Dendritic cell treated with granulocyte-macrophage colony-stimulating factor and Interleukin-4, amounts not matched to agents 40 ng/mL and 50 ng/mL, for 4 days (primary cell): ENCODE measurements around the gene ERN2.
A peak's percentile ranks its signal among the peaks of the same experiment; 100 is the strongest.

Source experiments
- H3K27ac Mint-ChIP-seq: one replicate; pipeline ENCODE4 v1.8.0; 2022; ENCODE audit warnings: mild to moderate bottlenecking, mixed read lengths
- H3K27me3 Mint-ChIP-seq: one replicate; pipeline ENCODE4 v1.8.0; 2022; ENCODE audit warnings: mild to moderate bottlenecking, mixed read lengths
- H3K36me3 Mint-ChIP-seq: one replicate; pipeline ENCODE4 v1.8.0; 2022; ENCODE audit warnings: low read depth, mixed read lengths
- H3K4me1 Mint-ChIP-seq: one replicate; pipeline ENCODE4 v1.8.0; 2022; ENCODE audit warnings: low read depth, mixed read lengths
- H3K4me3 Mint-ChIP-seq: one replicate; pipeline ENCODE4 v1.8.0; 2022; ENCODE audit warnings: mild to moderate bottlenecking, moderate library complexity, mixed read lengths
- H3K9me3 Mint-ChIP-seq: one replicate; pipeline ENCODE4 v1.8.0; 2022; ENCODE audit warnings: mixed read lengths
- intact Hi-C: fragments of 100-400 bp; cut with micrococcal nuclease; formaldehyde crosslinking; loops from one replicate; pipeline ENCODE4 v1.15.0; 2022

The ERN2 gene

GRCh38 chr16:23705517-23705902 is 7.5 kb downstream of the ERN2 start:
- intact Hi-C loops: no loop called here
- no peak overlapping the region for H3K4me3 Mint-ChIP-seq
- peaks cover 26% of the 10 kb centered on the region for H3K9me3 Mint-ChIP-seq
- H3K36me3 Mint-ChIP-seq: no peaks in the 10 kb centered on the region
- H3K27me3 Mint-ChIP-seq: peaks cover 20% of the 10 kb centered on the region
- no peaks in the 10 kb centered on the region for H3K4me1 Mint-ChIP-seq
- H3K27ac Mint-ChIP-seq: no peak overlapping the region

GRCh38 chr16:23704772-23705516 is 8.1 kb downstream of the ERN2 start:
- intact Hi-C loops: no loop called here

GRCh38 chr16:23702951-23703350 is 10.1 kb downstream of the ERN2 start:
- Mint-ChIP-seq H3K36me3 (no peaks in the 10 kb centered on the region), H3K27me3 (peaks cover 15% of the 10 kb centered on the region), H3K4me3 (no peak overlapping the region), H3K27ac (no peak overlapping the region), H3K4me1 (no peaks in the 10 kb centered on the region), H3K9me3 (peaks cover 9% of the 10 kb centered on the region)
- intact Hi-C loops: no loop called here

More at GRCh38 chr16:23704772-23705516, 8.1 kb downstream of the ERN2 start:
- H3K4me3 Mint-ChIP-seq: no peak overlapping the region
- H3K4me1 Mint-ChIP-seq: no peaks in the 10 kb centered on the region
- peaks cover 23% of the 10 kb centered on the region for H3K9me3 Mint-ChIP-seq
- H3K27me3 Mint-ChIP-seq: peaks cover 18% of the 10 kb centered on the region
- H3K27ac Mint-ChIP-seq: no peak overlapping the region
- no peaks in the 10 kb centered on the region for H3K36me3 Mint-ChIP-seq

GRCh38 chr16:23701045-23701444 is 12.0 kb downstream of the ERN2 start:
- peaks cover 9% of the 10 kb centered on the region for H3K9me3 Mint-ChIP-seq
- H3K27me3 Mint-ChIP-seq: peaks cover 13% of the 10 kb centered on the region
- H3K4me1 Mint-ChIP-seq: no peaks in the 10 kb centered on the region
- intact Hi-C loops: no loop called here
- no peak overlapping the region for H3K27ac Mint-ChIP-seq
- H3K4me3 Mint-ChIP-seq: no peak overlapping the region
- no peaks in the 10 kb centered on the region for H3K36me3 Mint-ChIP-seq

- peaks cover 9% of the 10 kb centered on the region for H3K9me3 Mint-ChIP-seq
- intact Hi-C loops: no loop called here
These were observed 12.5 kb downstream of the ERN2 start for GRCh38 chr16:23700509-23700908.

GRCh38 chr16:23700093-23700492 is 12.9 kb downstream of the ERN2 start:
- Mint-ChIP-seq H3K4me3 (no peak overlapping the region), H3K4me1 (peaks cover 2% of the 10 kb centered on the region)

More at GRCh38 chr16:23700509-23700908, 12.5 kb downstream of the ERN2 start:
- Mint-ChIP-seq H3K4me1 (no peaks in the 10 kb centered on the region), H3K4me3 (no peak overlapping the region), H3K36me3 (no peaks in the 10 kb centered on the region), H3K27ac (no peak overlapping the region), H3K27me3 (peaks cover 12% of the 10 kb centered on the region)

GRCh38 chr16:23699100-23699499 is 13.9 kb downstream of the ERN2 start:
- Mint-ChIP-seq H3K4me1 (peaks cover 9% of the 10 kb centered on the region), H3K36me3 (no peaks in the 10 kb centered on the region), H3K27me3 (peaks cover 17% of the 10 kb centered on the region), H3K4me3 (no peak overlapping the region), H3K9me3 (peaks cover 9% of the 10 kb centered on the region), H3K27ac (no peak overlapping the region)
- intact Hi-C loops: no loop called here

More at GRCh38 chr16:23700093-23700492, 12.9 kb downstream of the ERN2 start:
- no peak overlapping the region for H3K27ac Mint-ChIP-seq
- H3K27me3 Mint-ChIP-seq: peaks cover 13% of the 10 kb centered on the region
- no peaks in the 10 kb centered on the region for H3K36me3 Mint-ChIP-seq
- peaks cover 9% of the 10 kb centered on the region for H3K9me3 Mint-ChIP-seq
- intact Hi-C loops: no loop called here

- no peaks in the 10 kb centered on the region for H3K9me3 Mint-ChIP-seq
- H3K27me3 Mint-ChIP-seq: peaks cover 11% of the 10 kb centered on the region
- intact Hi-C loops: no loop called here
- H3K4me3 Mint-ChIP-seq: no peak overlapping the region
- peaks cover 9% of the 10 kb centered on the region for H3K4me1 Mint-ChIP-seq
- no peak overlapping the region for H3K27ac Mint-ChIP-seq
- H3K36me3 Mint-ChIP-seq: peaks cover 7% of the 10 kb centered on the region
These were observed 17.3 kb downstream of the ERN2 start for GRCh38 chr16:23695756-23696155.

- Mint-ChIP-seq H3K27me3 (peaks cover 7% of the 10 kb centered on the region), H3K27ac (no peak overlapping the region), H3K36me3 (peaks cover 17% of the 10 kb centered on the region), H3K4me1 (peaks cover 9% of the 10 kb centered on the region), H3K4me3 (peak overlapping the region; percentile 42), H3K9me3 (no peaks in the 10 kb centered on the region)
- intact Hi-C loops: no loop called here
These were observed 18.2 kb downstream of the ERN2 start for GRCh38 chr16:23694644-23695373.

- no peak overlapping the region for H3K27ac Mint-ChIP-seq
These were observed 18.8 kb downstream of the ERN2 start for GRCh38 chr16:23694265-23694643.

GRCh38 chr16:23692190-23692837 is 20.7 kb downstream of the ERN2 start:
- no peak overlapping the region for H3K4me3 Mint-ChIP-seq
- H3K9me3 Mint-ChIP-seq: no peaks in the 10 kb centered on the region
- H3K27ac Mint-ChIP-seq: no peak overlapping the region
- H3K27me3 Mint-ChIP-seq: peaks cover 7% of the 10 kb centered on the region
- peaks cover 42% of the 10 kb centered on the region for H3K36me3 Mint-ChIP-seq
- peaks cover 9% of the 10 kb centered on the region for H3K4me1 Mint-ChIP-seq
- intact Hi-C loops: no loop called here

More at GRCh38 chr16:23694265-23694643, 18.8 kb downstream of the ERN2 start:
- Mint-ChIP-seq H3K36me3 (peaks cover 22% of the 10 kb centered on the region), H3K9me3 (no peaks in the 10 kb centered on the region), H3K27me3 (peaks cover 7% of the 10 kb centered on the region), H3K4me3 (no peak overlapping the region), H3K4me1 (peaks cover 9% of the 10 kb centered on the region)
- intact Hi-C loops: no loop called here

- no peak overlapping the region for H3K27ac Mint-ChIP-seq
- H3K4me3 Mint-ChIP-seq: no peak overlapping the region
- no peaks in the 10 kb centered on the region for H3K9me3 Mint-ChIP-seq
- peaks cover 48% of the 10 kb centered on the region for H3K36me3 Mint-ChIP-seq
- intact Hi-C loops: no loop called here
- peaks cover 7% of the 10 kb centered on the region for H3K27me3 Mint-ChIP-seq
- H3K4me1 Mint-ChIP-seq: peaks cover 9% of the 10 kb centered on the region
These were observed 21.4 kb downstream of the ERN2 start for GRCh38 chr16:23691483-23692189.

- Mint-ChIP-seq H3K4me3 (no peak overlapping the region), H3K36me3 (peaks cover 55% of the 10 kb centered on the region), H3K4me1 (peaks cover 9% of the 10 kb centered on the region), H3K27ac (no peak overlapping the region), H3K27me3 (peaks cover 7% of the 10 kb centered on the region), H3K9me3 (no peaks in the 10 kb centered on the region)
- intact Hi-C loops: no loop called here
These were observed 22.1 kb downstream of the ERN2 start for GRCh38 chr16:23690771-23691482.
